Calu3 (cell line): ENCODE measurements around the gene ALS2. TPM values are rescaled to one million over a fixed set of nuclear protein-coding genes. Genes with fewer than 3 reads are reported as not detected.

Source experiments
- BruUV-seq: library from RNA; stranded (reverse); fragments of 400-500 nt; replicated peaks from 2 replicates; lab custom pipeline; 2021; lab: Mats Ljungman, UMichigan
- CTCF ChIA-PET: fragments of 300-600 bp; sonication (Branson Sonifier 250); formaldehyde crosslinking; loops from one replicate; lab custom pipeline; 2022; ENCODE audit warnings: antibody characterized with exemption; lab: Charles Lee
- DNase-seq: peaks from one replicate; pipeline ENCODE4 v3.0.0; 2022
- H3K27ac Mint-ChIP-seq: one replicate; pipeline ENCODE4 v1.8.0; 2022; ENCODE audit warnings: mixed read lengths; ENCODE audit not compliant: unreplicated experiment
- H3K27me3 Mint-ChIP-seq: one replicate; pipeline ENCODE4 v1.8.0; 2022; ENCODE audit warnings: mixed read lengths; ENCODE audit not compliant: unreplicated experiment
- H3K36me3 Mint-ChIP-seq: one replicate; pipeline ENCODE4 v1.8.0; 2022; ENCODE audit warnings: mild to moderate bottlenecking, moderate library complexity, mixed read lengths; ENCODE audit not compliant: insufficient read depth, unreplicated experiment
- H3K4me1 Mint-ChIP-seq: one replicate; pipeline ENCODE4 v1.8.0; 2022; ENCODE audit warnings: mild to moderate bottlenecking, low read depth, mixed read lengths; ENCODE audit not compliant: unreplicated experiment
- H3K4me3 Mint-ChIP-seq: one replicate; pipeline ENCODE4 v1.8.0; 2022; ENCODE audit warnings: mild to moderate bottlenecking, low read depth, moderate library complexity, mixed read lengths; ENCODE audit not compliant: unreplicated experiment
- H3K9me3 Mint-ChIP-seq: one replicate; pipeline ENCODE4 v1.8.0; 2022; ENCODE audit warnings: low read depth, mixed read lengths; ENCODE audit not compliant: unreplicated experiment
- intact Hi-C: fragments of 100-400 bp; cut with micrococcal nuclease; formaldehyde crosslinking; loops from one replicate; pipeline ENCODE4 v1.10.0; 2022; ENCODE audit not compliant: unreplicated experiment
- total RNA-seq: library from RNA; stranded (reverse); gene quantifications from 2 replicates; pipeline ENCODE4 v1.2.3, GENCODE V29; 2022
- TF ChIP-seq, protein P1 (sequence below): fragments of 200-600 bp; IDR thresholded peaks from one replicate; pipeline ENCODE4 v1.8.0; 2022; ENCODE audit warnings: antibody characterized with exemption; ENCODE audit not compliant: unreplicated experiment

ALS2 gene
- total RNA-seq, 1 experiment from 2014 or later, result 29.0 TPM

- H3K27me3 Mint-ChIP-seq, result no peaks in the 10 kb centered on the region
- no TSS peak for BruUV-seq
- H3K36me3 Mint-ChIP-seq, result no peaks in the 10 kb centered on the region
- no peaks in the 10 kb centered on the region for H3K9me3 Mint-ChIP-seq
- no peak overlapping the region for H3K27ac Mint-ChIP-seq
- no peak for DNase-seq
- CTCF ChIA-PET, result no interaction called here
- peaks cover 7% of the 10 kb centered on the region for H3K4me1 Mint-ChIP-seq
- intact Hi-C loops, result no loop called here
- no peak overlapping the region for H3K4me3 Mint-ChIP-seq
- TF ChIP-seq, protein P1, sequence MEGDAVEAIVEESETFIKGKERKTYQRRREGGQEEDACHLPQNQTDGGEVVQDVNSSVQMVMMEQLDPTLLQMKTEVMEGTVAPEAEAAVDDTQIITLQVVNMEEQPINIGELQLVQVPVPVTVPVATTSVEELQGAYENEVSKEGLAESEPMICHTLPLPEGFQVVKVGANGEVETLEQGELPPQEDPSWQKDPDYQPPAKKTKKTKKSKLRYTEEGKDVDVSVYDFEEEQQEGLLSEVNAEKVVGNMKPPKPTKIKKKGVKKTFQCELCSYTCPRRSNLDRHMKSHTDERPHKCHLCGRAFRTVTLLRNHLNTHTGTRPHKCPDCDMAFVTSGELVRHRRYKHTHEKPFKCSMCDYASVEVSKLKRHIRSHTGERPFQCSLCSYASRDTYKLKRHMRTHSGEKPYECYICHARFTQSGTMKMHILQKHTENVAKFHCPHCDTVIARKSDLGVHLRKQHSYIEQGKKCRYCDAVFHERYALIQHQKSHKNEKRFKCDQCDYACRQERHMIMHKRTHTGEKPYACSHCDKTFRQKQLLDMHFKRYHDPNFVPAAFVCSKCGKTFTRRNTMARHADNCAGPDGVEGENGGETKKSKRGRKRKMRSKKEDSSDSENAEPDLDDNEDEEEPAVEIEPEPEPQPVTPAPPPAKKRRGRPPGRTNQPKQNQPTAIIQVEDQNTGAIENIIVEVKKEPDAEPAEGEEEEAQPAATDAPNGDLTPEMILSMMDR, result no peak
Measured at GRCh38 chr2:201751566-201751965, 29.2 kb downstream of the ALS2 start.

DNA sequence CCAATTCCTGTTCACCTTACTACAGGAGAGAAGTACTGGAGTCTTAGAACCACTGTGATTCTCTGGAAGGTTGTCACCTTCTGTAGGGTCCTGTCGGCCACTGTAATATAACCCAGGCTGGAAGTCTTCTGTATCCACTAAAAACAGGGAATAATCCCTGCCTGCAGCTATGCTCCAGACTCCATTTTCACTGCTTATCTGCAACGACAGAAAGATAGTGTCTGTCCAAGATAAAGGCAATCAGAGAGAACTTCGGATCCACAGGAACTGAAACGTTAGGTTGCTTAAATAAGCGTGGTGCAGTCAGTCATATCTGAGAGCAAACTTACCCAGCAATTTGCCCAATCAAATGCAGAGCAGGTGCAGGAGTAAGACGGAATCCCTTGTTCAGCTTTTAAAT is 34.2 kb downstream of the ALS2 start:
- Mint-ChIP-seq H3K4me3 (no peak overlapping the region), H3K27ac (no peak overlapping the region), H3K36me3 (peaks cover 10% of the 10 kb centered on the region), H3K27me3 (no peaks in the 10 kb centered on the region), H3K4me1 (peaks cover 7% of the 10 kb centered on the region), H3K9me3 (no peaks in the 10 kb centered on the region)
- CTCF ChIA-PET, result no interaction called here
- no peak for DNase-seq
- BruUV-seq, result no TSS peak
- intact Hi-C loops, result no loop called here
- TF ChIP-seq, protein P1, result no peak

GRCh38 chr2:201735486-201735885 is 45.2 kb downstream of the ALS2 start:
- Mint-ChIP-seq H3K27me3 (no peaks in the 10 kb centered on the region), H3K4me1 (no peaks in the 10 kb centered on the region), H3K36me3 (peaks cover 24% of the 10 kb centered on the region), H3K9me3 (peaks cover 2% of the 10 kb centered on the region), H3K4me3 (no peak overlapping the region), H3K27ac (no peak overlapping the region)
- TF ChIP-seq, protein P1, result no peak
- intact Hi-C loops, result no loop called here
- CTCF ChIA-PET, result no interaction called here
- no peak for DNase-seq
- BruUV-seq, result no TSS peak

DNA sequence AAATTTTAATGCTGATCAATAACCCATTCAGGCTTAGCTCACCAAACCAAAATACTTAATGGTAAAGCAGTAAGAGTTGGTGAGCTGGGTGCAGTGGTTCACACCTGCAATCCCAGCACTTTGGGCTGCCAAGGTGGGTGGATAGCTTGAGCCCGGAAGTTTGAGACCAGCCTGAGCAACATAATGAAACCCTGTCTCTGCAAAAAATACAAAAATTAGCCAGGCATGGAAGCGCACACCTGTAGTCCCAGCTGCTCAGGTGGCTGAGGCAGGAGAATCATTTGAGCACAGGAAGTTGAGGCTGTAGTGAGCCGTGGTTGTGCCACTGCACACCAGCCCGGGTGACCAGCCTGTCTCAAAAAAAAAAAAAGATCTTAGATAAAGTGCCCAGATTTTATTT is 46.6 kb downstream of the ALS2 start:
- TF ChIP-seq, protein P1, result no peak
- peaks cover 24% of the 10 kb centered on the region for H3K36me3 Mint-ChIP-seq
- no peak for DNase-seq
- H3K4me3 Mint-ChIP-seq, result no peak overlapping the region
- intact Hi-C loops, result no loop called here
- CTCF ChIA-PET, result no interaction called here
- BruUV-seq, result no TSS peak
- peaks cover 2% of the 10 kb centered on the region for H3K9me3 Mint-ChIP-seq
- no peak overlapping the region for H3K27ac Mint-ChIP-seq
- H3K4me1 Mint-ChIP-seq, result no peaks in the 10 kb centered on the region
- no peaks in the 10 kb centered on the region for H3K27me3 Mint-ChIP-seq
